ENCODE measurements around the gene MYL5.

GRCh38 chr4:655464-656151 lies 18.7 kb upstream of the MYL5 start:
- TF ChIP-seq POLR2AphosphoS5 (IDR thresholded peaks at IDR 0.05; ENCODE audit: borderline replicate concordance, low read depth, low read length), result no peak
- no peak for TF ChIP-seq EZH2 (IDR thresholded peaks at IDR 0.05)
- TF ChIP-seq FOXP2 (optimal IDR thresholded peaks at IDR 0.05; ENCODE audit: control extremely low read depth, extremely low read length, insufficient read depth), result no peak

Measured in SK-N-MC (cell line).